Measurements from ENCODE around the gene CTF1.
"Not testable (repeated sequence)": the region's sequence is repeated elsewhere in the genome, so short reads cannot be mapped to it uniquely, and the experiment has no call there.

CTF1 gene, protein sequence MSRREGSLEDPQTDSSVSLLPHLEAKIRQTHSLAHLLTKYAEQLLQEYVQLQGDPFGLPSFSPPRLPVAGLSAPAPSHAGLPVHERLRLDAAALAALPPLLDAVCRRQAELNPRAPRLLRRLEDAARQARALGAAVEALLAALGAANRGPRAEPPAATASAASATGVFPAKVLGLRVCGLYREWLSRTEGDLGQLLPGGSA

DNA sequence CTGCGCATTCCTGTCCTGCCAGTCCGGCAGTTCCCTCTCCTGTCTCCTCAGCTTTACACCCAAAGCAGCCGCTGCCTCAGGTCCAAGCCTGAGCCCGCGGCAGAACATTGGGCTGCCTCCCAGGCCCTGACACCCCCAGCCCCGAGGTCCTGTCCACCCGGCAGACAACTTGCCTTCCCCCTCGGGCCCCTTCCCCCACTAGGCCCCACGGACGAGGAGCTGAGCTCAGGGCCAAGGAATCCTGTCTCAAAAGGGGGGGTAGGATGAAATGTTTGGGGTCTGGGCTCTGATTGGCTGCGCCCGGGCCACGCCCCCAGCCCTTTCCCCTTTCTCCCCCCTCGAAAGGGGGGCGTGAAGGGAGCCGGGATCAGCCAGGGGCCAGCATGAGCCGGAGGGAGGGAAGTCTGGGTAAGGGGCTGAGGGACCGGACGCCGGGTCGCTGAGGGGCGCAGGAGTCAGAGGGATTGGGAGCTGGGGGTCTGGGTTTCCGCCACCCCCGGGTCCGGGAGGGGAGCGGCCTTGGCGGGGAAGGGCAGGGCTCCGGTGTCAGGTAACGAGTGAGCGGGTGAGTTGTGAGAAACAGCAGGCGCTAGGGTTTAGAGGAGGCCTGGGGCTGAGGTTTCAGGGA lies at the start of gene CTF1:
Gene CTF1, plus strand, starts transcription at position 354 of the 628 bp plus-strand sequence. Its CDS starts 30 bp downstream, at position 384.
- ATAC-seq = no peak
- no peak for DNase-seq

DNA sequence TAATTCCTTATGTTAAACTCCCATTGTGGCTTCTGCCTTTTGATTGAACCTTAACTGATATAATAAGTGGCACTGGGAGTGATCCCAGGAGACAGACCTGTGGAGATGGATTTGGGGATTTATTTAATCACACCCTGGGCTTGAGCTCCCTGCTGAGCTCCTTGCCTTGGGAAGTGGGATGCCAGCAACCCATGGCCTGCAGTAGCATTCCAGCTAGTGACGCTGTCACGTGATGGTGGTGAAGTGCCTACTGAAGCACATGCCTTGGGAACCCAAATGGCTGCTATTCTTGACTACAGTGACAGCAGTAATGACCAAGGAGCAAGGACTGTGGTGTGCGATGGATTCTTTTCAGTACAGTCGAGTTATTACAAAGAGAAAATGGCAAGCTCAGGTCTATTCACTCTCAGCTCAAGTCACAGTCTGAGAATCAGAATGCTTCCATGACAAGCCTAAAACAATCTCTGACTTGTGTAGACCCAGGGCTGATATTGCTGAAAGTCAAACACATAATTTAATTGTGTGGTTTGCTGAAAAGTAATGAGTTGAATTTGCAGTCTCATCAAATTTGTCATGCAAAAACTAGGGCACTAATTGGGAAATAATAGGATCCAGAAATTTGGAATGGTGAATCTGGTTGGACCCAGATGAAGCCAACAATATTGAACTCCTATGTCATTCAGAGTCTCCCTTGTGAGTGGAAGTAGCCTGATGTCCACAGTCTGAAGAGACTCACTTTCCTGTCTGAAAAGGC lies 49.6 kb upstream of the CTF1 start:
- ATAC-seq = no peak

DNA sequence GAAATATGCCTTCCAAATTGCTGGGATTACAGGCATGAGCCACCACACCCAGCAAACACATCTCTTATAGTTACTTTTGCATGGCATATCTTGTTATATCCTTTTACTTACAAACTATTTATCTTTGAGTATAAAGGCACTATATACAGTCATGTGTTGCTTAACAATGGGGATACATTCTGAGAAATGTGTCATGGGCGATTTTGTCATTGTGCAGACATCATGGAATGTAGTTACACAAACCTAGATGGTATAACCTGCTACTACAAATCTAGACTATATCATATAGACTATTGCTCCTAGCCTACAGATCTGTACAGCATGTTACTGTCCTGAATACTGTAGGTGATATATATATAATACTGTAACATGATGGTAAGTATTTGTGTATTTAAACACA lies 46.2 kb upstream of the CTF1 start:
- ATAC-seq (no peak), DNase-seq (no peak)

More for the DNA sequence above, 49.6 kb upstream of the CTF1 start:
- no peak for DNase-seq

DNA sequence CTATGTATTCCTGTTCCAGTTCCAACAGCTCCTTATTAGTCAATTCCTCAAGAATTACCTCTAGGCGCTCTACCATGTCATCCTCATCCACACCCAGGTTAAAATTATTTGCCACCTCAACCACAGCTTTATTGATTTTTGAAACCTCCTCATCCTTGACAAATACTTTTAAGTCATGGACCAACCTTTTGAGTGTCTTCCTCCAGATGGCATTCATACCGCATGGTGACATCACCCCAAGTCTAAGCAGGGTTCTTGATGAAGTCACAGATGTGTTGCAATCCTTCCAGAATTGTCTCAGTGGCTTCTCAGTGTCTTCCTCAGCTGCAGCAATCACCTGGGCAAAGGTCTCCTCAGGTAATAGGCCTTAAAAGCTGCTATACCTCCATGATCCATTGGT lies 42.7 kb upstream of the CTF1 start:
- no peak for DNase-seq
- ATAC-seq = no peak

DNA sequence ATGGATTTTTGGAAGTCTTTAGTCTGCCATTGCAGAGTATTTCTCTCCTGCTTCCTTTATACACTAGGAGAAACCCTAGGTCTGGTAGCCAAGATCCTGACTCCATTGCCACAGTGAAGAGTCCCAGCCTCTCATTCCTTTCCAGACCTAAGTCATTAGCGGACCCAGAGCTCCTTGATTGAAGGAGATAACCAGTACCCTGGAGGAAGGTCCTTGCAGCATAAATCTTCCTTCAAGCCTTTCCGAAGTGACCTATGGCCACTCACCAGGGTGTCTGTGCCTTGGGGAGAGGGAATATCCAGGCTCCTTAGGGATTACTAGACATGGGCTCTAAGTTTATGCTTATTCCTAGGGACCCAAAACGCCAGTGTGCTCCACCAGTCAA lies 38.3 kb upstream of the CTF1 start:
- no peak for DNase-seq
- ATAC-seq = no peak

DNA sequence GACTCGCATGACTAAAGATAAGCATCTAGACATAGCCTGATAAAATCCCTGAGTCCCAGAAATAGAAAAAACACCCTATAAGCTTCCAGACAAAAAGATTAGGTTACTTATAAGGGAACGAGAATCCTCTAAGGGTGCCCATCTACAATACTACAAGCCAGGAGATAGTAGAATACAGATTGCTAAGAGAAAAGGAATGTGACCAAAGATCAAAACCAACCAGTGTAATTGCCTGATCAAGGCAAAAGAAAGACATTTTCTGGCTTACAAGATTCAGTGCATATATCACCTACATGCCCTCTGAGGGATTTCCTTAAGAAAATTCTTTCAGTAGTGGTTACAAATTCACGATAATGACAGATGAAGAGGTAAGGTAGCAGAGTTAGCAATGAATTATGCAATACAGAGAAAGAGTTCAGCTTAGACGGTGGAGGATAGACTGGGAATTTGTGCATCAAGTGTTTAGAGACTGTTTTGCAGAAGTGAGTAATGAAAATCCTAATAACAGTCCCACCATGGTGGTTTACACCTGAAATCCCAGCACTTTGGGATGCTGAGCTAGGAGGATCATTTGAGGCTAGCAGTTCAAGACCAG lies 37.5 kb upstream of the CTF1 start:
- ATAC-seq = no peak
- DNase-seq = no peak

DNA sequence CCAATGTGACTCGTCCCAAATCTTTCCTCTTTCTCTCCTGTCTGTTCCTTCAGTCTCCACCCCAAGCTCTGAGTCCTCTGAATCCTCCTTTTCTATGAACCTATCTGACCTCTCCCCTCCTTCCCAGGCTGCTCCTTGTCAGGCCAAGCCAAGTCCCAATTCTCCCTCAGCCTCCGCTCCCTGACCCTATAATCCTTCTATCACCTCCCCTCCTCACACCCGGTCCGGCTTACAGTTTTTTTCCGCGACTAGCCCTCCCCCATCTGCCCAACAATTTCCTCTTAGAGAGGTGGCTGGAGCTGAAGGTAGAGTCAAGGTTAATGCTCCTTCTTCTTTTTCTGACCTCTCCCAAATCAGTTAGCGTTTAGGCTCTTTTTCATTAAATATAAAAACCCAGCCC lies 35.7 kb upstream of the CTF1 start:
- ATAC-seq, DNase-seq: not testable (repeated sequence)

DNA sequence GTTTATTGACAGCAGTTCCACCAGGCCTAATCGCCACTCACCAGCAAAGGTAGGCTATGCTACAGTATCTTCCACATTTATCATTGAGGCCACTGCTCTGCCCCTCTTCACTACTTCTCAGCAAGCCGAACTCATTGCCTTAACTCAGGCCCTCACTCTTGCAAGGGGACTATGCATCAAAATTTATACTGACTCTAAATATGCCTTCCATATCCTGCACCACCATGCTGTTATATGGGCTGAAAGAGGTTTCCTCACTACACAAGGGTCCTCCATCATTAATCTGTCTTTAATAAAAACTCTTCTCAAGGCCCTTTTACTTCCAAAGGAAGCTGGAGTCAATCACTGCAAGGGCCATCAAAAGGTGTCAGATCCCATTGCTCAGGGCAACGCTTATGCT lies 33.2 kb upstream of the CTF1 start:
- not testable (repeated sequence) for DNase-seq, ATAC-seq

DNA sequence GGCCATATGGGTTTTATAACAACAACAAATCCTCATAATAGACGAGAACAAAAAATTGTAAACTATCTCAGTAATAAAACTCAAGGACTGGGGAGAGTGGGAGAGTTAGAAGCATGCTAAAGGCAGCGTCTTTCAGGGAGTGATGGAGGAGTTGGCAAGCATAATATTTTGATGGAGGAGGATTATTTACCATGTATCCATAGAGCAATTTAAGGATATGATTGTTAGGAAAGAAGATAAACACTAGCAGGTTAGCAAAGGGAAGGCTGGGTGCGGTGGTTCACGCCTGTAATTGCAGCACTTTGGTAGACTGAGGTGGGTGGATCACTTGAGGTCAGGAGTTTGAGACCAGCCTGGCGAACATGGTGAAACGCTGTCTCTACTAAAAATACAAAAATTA lies 30.4 kb upstream of the CTF1 start:
- ATAC-seq = no peak
- no peak for DNase-seq

DNA sequence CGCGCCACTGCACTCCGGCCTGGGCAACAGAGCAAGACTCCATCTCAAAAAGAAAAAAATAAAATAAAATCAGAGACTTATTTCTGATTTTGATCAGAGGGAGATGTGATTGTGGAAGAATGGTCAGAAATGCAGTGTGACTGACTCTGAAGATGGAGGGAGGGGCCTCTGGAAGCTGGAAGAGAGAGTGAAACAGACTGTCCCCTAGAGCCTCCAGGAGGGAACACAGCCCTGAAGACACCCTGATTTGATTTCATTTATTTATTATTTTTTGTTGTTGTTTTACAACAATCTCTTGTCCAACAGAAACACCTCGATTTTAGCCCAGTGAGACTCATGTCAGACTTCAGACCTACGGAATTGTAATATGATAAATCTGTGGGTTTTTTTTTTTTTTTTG lies 28.7 kb upstream of the CTF1 start:
- ATAC-seq = no peak
- no peak for DNase-seq

DNA sequence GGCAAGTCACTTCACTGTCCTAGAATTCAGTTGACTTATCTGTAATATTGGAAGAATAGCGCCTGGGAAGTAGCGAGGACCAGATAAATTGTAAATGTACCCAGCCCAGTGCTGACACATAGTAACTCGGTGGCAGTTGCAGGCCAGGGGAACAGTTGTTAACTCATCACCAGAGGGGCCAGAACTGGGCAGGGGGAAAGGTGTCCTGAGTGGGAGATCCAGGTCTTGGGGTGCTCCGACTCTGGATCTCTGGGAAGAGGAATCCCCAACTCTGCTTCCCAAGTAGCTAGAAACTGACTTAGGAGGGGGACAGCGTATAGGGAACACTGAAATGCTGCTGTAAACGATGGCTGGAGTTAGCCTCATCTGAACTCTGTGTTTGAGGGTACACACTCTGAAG lies 25.5 kb upstream of the CTF1 start:
- ATAC-seq (no peak), DNase-seq (no peak)

DNA sequence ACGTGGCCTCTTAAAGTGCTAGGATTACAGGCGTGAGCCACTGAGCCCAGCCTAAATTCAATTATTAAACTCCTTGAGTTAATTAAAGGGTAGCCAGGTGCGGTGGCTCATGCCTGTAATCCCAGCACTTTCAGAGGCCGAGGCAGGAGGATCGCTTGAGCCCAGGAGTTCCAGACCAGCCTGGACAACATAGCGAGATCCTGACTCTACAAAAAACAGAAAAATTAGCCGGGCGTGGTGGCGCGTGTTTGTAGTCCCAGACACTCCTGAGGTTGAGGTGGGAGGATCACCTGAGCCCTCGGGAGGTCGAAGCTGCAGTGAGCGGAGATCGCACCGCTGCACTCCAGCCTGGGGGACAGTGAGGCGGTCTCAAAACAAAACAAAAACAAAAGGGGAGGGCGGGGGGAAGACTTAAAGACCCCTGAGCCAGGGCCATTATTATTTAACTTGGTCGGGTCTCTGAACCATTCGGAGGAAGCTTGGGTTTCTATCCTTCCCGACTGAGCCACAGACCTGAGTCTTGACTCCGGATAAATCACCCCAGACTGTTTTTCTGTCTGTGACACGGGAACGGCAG lies 22.1 kb upstream of the CTF1 start:
- DNase-seq = peak; percentile 15
- no peak for ATAC-seq

DNA sequence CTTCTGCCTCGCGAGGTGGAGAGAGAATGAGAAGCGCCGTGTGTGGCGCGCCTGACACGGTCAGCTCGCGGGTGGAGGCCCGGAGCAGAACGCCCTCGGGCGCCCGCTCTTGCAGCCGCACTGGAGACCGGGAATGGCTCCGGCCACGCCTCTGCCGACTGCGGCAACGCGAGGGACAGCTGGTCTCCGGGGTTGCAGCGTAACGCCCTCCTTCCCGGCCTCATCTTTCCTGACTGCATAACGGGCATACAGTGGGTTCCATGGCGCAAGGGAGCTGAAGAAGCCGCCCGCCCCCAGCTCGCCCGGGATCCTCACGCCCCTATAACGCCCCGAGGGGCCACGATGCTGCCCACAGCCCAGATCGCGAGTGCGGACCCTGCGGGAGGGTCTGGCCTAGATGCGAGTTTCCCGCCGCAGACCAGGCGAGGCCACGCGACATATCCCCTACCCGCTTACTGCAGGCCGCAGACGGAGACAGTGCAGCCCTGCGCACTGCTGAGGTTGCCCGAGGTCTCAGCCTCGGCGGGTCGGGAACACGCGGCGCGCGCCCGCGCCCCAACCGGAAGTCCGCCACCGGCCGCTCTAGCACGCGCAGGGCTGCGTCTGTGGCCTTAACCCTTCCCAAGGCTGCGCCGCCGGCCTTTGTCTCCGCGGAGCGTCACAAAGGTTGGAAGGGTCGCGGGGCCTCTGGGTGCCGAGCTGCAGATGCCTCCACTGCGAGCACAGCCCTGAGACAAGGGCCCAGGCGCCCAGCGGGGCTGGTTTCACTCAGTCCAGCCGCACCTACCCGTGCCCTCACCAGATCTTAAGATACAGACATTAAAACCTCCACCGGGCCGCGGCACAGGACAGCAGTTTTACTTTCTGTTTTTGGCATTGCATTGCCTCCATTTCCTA lies 21.3 kb upstream of the CTF1 start:
- peak; percentile 93 for ATAC-seq
- peak; percentile 93 for DNase-seq

DNA sequence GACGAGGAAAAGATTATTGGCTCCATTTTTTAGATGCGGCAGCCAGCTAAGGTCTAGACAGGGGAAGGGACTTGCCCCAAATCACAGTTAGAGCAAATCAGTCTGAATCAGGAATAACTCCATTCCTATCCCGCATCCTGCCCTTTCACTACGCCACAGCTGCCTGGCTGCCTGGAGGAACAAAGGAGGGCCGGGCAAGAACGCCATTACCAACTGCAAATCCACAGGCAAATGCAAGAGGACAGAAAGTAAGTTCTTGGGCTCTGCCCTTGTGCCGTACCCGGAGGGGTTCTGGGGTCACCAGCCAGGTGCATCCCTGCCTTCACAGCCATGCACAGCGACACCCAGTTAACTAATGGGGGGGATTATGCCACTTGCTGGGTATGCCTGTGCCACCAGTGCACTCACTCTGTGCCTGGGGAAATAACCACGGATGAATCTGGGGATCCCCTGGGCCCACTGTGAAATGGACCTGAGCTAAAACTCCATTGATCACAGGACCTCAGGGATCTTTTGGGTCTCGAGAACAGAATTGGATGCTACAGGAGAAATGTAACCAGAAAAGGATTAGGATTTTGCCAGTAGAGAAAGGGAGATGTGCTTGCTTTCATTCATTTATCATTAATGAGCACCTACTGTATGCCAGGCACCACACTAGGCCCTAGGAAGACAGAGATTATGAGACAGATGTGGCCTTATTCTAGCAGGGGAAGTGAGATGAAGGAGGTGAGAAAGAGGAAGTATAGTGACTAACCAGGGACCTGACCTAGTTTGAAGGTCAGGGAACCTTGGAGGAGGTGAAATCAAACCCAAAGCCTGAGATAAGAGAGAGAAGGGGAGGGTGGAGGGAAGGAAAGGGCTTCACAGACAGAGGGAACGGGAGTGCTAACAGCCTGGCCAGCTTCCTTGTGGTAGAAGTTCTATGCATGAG lies 20.3 kb upstream of the CTF1 start:
- ATAC-seq (peak; percentile 60), DNase-seq (peak; percentile 44)

DNA sequence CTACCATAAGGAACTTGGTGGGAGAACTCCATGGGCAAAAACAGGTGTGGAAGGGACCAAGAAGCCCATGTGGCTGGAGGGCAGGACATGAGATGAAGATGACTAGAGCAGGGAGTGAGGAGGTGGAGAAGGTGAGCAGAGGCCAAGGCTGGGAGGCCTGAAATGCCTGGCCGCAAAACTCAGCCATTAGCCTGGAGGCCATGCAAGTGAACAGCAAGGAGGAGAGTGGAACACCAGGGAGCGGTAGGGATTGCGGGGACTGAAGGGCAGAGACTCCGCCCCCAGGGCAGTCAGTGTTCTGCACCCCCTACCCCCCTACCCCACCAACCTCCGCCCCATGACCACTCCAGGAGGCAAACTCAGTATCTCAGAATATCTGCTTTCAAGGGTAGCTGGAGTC lies 19.5 kb upstream of the CTF1 start:
- ATAC-seq (no peak), DNase-seq (peak; percentile 15)

DNA sequence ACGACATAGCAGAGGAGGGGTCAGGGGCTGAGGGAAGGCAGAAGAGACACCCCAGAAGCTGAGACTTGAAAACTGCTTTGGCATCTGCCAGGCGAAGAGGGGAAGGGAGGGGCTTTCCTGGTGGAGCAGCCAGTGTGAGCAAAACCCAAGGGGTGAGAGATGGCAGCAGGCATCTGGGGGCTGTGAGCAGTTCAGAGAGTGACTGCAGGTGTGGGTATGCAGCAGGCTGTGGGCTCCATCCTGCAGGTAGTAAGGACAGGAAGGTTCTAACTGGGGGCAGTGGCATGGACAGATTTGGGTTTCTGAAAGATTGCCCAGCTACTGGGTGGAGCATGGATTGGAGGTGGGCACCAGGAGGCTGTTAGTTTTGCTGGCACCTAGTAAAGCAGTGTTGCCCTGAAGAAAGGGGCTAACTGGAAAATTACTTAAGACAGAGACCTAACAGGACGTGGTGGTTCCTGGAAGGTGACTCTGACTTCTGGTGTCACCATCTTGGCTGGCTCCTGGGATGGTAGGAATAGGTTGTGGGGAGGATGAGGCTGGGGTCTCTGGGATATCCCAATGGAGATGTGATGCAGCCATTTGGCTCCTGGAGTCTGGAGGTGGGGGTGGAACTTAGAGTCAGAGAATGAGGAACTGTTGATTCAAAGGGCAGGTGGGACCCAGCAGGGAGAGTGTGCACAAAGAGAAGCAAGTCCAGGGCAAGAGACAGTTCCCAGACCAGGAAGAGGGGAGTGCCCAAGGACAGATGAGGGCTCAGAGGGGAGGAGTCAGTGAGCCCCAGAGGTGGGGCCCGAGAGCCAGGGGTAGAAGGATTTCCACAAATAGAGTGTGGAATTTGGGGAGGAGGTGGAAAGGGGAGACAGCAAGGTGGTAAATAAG lies 13.7 kb upstream of the CTF1 start:
- no peak for DNase-seq
- peak; percentile 36 for ATAC-seq

DNA sequence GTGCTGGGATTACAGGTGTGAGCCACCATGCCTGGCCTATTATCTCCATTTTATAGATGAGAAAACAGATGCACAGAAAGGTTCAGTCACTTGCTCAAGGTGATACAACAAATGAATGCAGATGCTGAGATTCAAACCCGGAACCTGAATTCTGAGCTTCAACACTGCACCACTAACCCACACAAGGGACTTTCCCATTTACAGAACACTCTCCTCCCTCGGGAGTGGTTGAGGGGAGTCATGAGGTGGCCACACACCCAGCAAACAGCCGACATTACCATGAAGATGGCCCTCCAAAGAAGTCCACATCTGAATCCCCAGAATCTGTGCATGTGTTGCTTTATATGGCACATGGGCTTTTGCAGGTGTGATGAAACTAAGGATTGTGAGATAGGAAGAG lies 11.7 kb upstream of the CTF1 start:
- ATAC-seq (no peak), DNase-seq (no peak)

DNA sequence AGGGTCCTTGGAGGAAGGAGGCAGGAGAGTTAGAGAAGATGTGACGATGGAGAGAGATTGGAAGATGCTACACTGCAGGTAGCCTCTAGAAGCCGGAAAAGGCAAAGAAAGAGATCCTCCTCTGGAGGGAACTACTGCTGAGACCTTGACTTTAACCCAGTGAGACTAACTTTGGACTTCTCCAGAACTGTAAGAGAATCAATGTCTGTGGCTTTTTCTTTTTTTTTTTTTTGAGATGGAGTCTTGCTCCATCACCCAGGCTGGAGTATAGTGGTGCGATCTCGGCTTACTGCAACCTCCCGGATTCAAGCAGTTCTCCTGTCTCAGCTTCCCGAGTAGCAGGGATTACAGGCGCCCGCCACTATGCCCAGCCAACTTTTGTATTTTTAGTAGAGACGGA lies 11.2 kb upstream of the CTF1 start:
- ATAC-seq (no peak), DNase-seq (no peak)

DNA sequence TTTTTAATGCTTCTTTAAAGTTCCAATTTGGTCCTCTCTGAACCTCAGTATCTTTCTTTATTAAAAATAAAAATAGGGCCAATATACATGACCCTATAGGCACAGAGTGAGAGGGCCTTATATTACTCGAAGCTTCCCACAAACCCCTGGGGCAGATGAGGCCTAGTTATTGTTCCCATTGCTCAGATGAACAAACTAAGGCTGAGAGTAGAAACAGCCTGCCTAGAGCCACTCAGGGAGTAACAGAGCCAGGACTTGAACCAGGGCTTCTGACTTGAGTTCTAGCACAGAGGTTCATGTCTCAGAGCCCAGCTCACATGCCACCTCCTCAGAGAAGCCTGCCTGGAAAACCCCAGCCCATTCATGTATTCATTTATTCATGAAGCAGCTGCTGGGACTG lies 10.3 kb upstream of the CTF1 start:
- DNase-seq (no peak), ATAC-seq (no peak)

DNA sequence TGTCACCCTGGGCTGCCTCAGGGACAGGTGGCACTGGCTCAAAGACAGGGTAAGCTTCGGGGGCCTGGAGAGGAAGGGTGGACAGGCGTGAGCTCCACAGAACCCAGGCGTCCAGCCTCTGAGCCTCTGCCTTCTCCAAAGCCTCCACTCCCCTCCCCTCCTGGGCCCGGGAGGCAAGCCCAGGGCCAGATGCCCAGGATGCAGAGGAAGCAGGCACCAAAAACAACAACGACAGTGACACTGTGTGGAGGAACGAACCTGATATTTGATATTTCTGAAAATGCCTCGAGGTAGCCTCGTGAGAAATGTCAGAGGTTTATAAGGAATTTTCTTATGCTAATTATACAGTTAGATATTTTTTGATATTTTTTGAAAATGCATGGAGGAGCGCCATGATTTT lies 8.5 kb upstream of the CTF1 start:
- no peak for DNase-seq
- no peak for ATAC-seq
